ENCODE data around the gene SBK1.
"Not testable (repeated sequence)": the region's sequence is repeated elsewhere in the genome, so short reads cannot be mapped to it uniquely, and the experiment has no call there.

The SBK1 gene

GRCh38 chr16:28330981-28331380 lies 38.7 kb downstream of the SBK1 start:
- no CpG with 5 or more reads among the region's 2 CpGs for WGBS, 2 donors (ENCODE audit: extremely low coverage in 2 of 2, insufficient read length in 2 of 2, insufficient replicate concordance in 1 of 2)
- DNase-seq (ENCODE audit: low spot score): not testable (repeated sequence)

GRCh38 chr16:28332632-28333031 lies 40.3 kb downstream of the SBK1 start:
- not testable (repeated sequence) for H3K4me3 ChIP-seq (ENCODE audit: low read length in 2 of 2); H3K36me3 ChIP-seq (replicated peaks in 1 of 2; ENCODE audit: control insufficient read depth in 2 of 2, insufficient read depth in 2 of 2, low read length in 2 of 2); H2AK5ac ChIP-seq (ENCODE audit: low read depth, low read length); H3K27ac ChIP-seq (replicated peaks; ENCODE audit: low read length); H3K9ac ChIP-seq (ENCODE audit: low read depth, low read length, poor library complexity); H3K18ac ChIP-seq (ENCODE audit: low read length); H3K14ac ChIP-seq (ENCODE audit: low read length); H2BK5ac ChIP-seq (ENCODE audit: low read length); H4K91ac ChIP-seq (ENCODE audit: low read depth, low read length, poor library complexity); H3K23ac ChIP-seq (ENCODE audit: low read depth, low read length, poor library complexity); H3K9me3 ChIP-seq (replicated peaks in 1 of 2; ENCODE audit: control insufficient read depth in 2 of 2, insufficient read depth in 1 of 2, low read depth in 1 of 2, low read length in 2 of 2); H2BK15ac ChIP-seq (ENCODE audit: low read length); H4K8ac ChIP-seq (ENCODE audit: low read depth, low read length); H3K79me1 ChIP-seq (ENCODE audit: low read depth, low read length); H3K27me3 ChIP-seq (ENCODE audit: control insufficient read depth in 3 of 3, insufficient read depth in 3 of 3, low read depth in 1 of 3, low read length in 3 of 3); H2BK120ac ChIP-seq (ENCODE audit: low read depth, low read length); H3K4me1 ChIP-seq (ENCODE audit: control insufficient read depth in 2 of 2, insufficient read depth in 1 of 2, low read depth in 1 of 2, low read length in 2 of 2); DNase-seq (ENCODE audit: low spot score); H3K4me2 ChIP-seq (ENCODE audit: insufficient read depth, low read length, poor library complexity, severe bottlenecking); H2AFZ ChIP-seq (ENCODE audit: low read length); H3K4ac ChIP-seq (ENCODE audit: low read length); H2BK12ac ChIP-seq (ENCODE audit: low read length)
- no CpG with 5 or more reads among the region's 6 CpGs for WGBS, 2 donors (ENCODE audit: extremely low coverage in 2 of 2, insufficient read length in 2 of 2, insufficient replicate concordance in 1 of 2)

More at GRCh38 chr16:28330981-28331380, 38.7 kb downstream of the SBK1 start:
- not testable (repeated sequence) for H4K91ac ChIP-seq (ENCODE audit: low read depth, low read length, poor library complexity); H3K4me3 ChIP-seq (ENCODE audit: low read length in 2 of 2); H4K8ac ChIP-seq (ENCODE audit: low read depth, low read length); H2BK15ac ChIP-seq (ENCODE audit: low read length); H2AFZ ChIP-seq (ENCODE audit: low read length); H3K4ac ChIP-seq (ENCODE audit: low read length); H3K9ac ChIP-seq (ENCODE audit: low read depth, low read length, poor library complexity); H3K27ac ChIP-seq (replicated peaks; ENCODE audit: low read length); H3K18ac ChIP-seq (ENCODE audit: low read length); H2AK5ac ChIP-seq (ENCODE audit: low read depth, low read length); H3K79me1 ChIP-seq (ENCODE audit: low read depth, low read length); H3K23ac ChIP-seq (ENCODE audit: low read depth, low read length, poor library complexity); H3K4me1 ChIP-seq (ENCODE audit: control insufficient read depth in 2 of 2, insufficient read depth in 1 of 2, low read depth in 1 of 2, low read length in 2 of 2); H3K14ac ChIP-seq (ENCODE audit: low read length); H3K27me3 ChIP-seq (ENCODE audit: control insufficient read depth in 3 of 3, insufficient read depth in 3 of 3, low read depth in 1 of 3, low read length in 3 of 3); H2BK120ac ChIP-seq (ENCODE audit: low read depth, low read length); H3K4me2 ChIP-seq (ENCODE audit: insufficient read depth, low read length, poor library complexity, severe bottlenecking); H3K9me3 ChIP-seq (replicated peaks in 1 of 2; ENCODE audit: control insufficient read depth in 2 of 2, insufficient read depth in 1 of 2, low read depth in 1 of 2, low read length in 2 of 2); H3K36me3 ChIP-seq (replicated peaks in 1 of 2; ENCODE audit: control insufficient read depth in 2 of 2, insufficient read depth in 2 of 2, low read length in 2 of 2); H2BK5ac ChIP-seq (ENCODE audit: low read length); H2BK12ac ChIP-seq (ENCODE audit: low read length)

DNA sequence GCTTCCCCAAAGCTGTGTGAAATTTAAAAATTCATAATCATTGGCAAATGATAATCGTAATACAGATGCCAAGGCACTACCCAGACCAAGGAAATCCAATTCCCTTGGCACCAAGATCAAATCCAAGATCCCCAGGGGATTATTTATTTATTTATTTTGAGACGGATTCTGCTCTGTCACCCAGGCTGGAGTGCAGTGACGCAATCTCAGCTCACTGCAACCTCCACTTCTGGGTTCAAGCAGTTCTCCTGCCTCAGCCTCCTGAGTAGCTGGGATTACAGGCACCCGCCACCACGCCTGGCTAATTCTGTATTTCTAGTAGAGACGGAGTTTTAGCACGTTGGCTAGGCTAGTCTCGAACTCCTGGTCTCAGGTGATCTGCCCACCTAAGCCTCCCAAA lies 43.4 kb downstream of the SBK1 start:
- H2BK12ac ChIP-seq (ENCODE audit: low read length); H3K18ac ChIP-seq (ENCODE audit: low read length); H3K23ac ChIP-seq (ENCODE audit: low read depth, low read length, poor library complexity); H3K9ac ChIP-seq (ENCODE audit: low read depth, low read length, poor library complexity); H3K4ac ChIP-seq (ENCODE audit: low read length); H3K27ac ChIP-seq (replicated peaks; ENCODE audit: low read length); H3K14ac ChIP-seq (ENCODE audit: low read length); H2BK5ac ChIP-seq (ENCODE audit: low read length); H2BK120ac ChIP-seq (ENCODE audit: low read depth, low read length); DNase-seq (ENCODE audit: low spot score); H3K36me3 ChIP-seq (replicated peaks in 1 of 2; ENCODE audit: control insufficient read depth in 2 of 2, insufficient read depth in 2 of 2, low read length in 2 of 2); H2AFZ ChIP-seq (ENCODE audit: low read length); H3K4me3 ChIP-seq (ENCODE audit: low read length in 2 of 2); H3K9me3 ChIP-seq (replicated peaks in 1 of 2; ENCODE audit: control insufficient read depth in 2 of 2, insufficient read depth in 1 of 2, low read depth in 1 of 2, low read length in 2 of 2); H3K27me3 ChIP-seq (ENCODE audit: control insufficient read depth in 3 of 3, insufficient read depth in 3 of 3, low read depth in 1 of 3, low read length in 3 of 3); H2AK5ac ChIP-seq (ENCODE audit: low read depth, low read length); H4K8ac ChIP-seq (ENCODE audit: low read depth, low read length); H3K4me1 ChIP-seq (ENCODE audit: control insufficient read depth in 2 of 2, insufficient read depth in 1 of 2, low read depth in 1 of 2, low read length in 2 of 2); H2BK15ac ChIP-seq (ENCODE audit: low read length); H4K91ac ChIP-seq (ENCODE audit: low read depth, low read length, poor library complexity); H3K79me1 ChIP-seq (ENCODE audit: low read depth, low read length); H3K4me2 ChIP-seq (ENCODE audit: insufficient read depth, low read length, poor library complexity, severe bottlenecking): not testable (repeated sequence)
- WGBS, 2 donors (ENCODE audit: extremely low coverage in 2 of 2, insufficient read length in 2 of 2, insufficient replicate concordance in 1 of 2): no CpG with 5 or more reads among the region's 8 CpGs

- H3K4me1 ChIP-seq (ENCODE audit: control insufficient read depth in 2 of 2, insufficient read depth in 1 of 2, low read depth in 1 of 2, low read length in 2 of 2): not testable (repeated sequence)
Observed at GRCh38 chr16:28336940-28337710, 44.8 kb downstream of the SBK1 start.

More at GRCh38 chr16:28336940-28337710, 44.8 kb downstream of the SBK1 start:
- not testable (repeated sequence) for H2AK5ac ChIP-seq (ENCODE audit: low read depth, low read length); H2BK120ac ChIP-seq (ENCODE audit: low read depth, low read length); DNase-seq (ENCODE audit: low spot score); H2BK5ac ChIP-seq (ENCODE audit: low read length); H4K91ac ChIP-seq (ENCODE audit: low read depth, low read length, poor library complexity); H3K18ac ChIP-seq (ENCODE audit: low read length); H3K23ac ChIP-seq (ENCODE audit: low read depth, low read length, poor library complexity); H3K4me3 ChIP-seq (ENCODE audit: low read length in 2 of 2); H3K14ac ChIP-seq (ENCODE audit: low read length); H3K4me2 ChIP-seq (ENCODE audit: insufficient read depth, low read length, poor library complexity, severe bottlenecking); H3K27ac ChIP-seq (replicated peaks; ENCODE audit: low read length); H2BK12ac ChIP-seq (ENCODE audit: low read length); H3K79me1 ChIP-seq (ENCODE audit: low read depth, low read length); H3K4ac ChIP-seq (ENCODE audit: low read length); H3K36me3 ChIP-seq (replicated peaks in 1 of 2; ENCODE audit: control insufficient read depth in 2 of 2, insufficient read depth in 2 of 2, low read length in 2 of 2); H3K9ac ChIP-seq (ENCODE audit: low read depth, low read length, poor library complexity); H2BK15ac ChIP-seq (ENCODE audit: low read length); H2AFZ ChIP-seq (ENCODE audit: low read length); H4K8ac ChIP-seq (ENCODE audit: low read depth, low read length); H3K27me3 ChIP-seq (ENCODE audit: control insufficient read depth in 3 of 3, insufficient read depth in 3 of 3, low read depth in 1 of 3, low read length in 3 of 3); H3K9me3 ChIP-seq (replicated peaks in 1 of 2; ENCODE audit: control insufficient read depth in 2 of 2, insufficient read depth in 1 of 2, low read depth in 1 of 2, low read length in 2 of 2)
- no CpG with 5 or more reads among the region's 5 CpGs for WGBS, 2 donors (ENCODE audit: extremely low coverage in 2 of 2, insufficient read length in 2 of 2, insufficient replicate concordance in 1 of 2)

Data from neuronal stem cell (in vitro differentiated cells).